Common myeloid progenitor, CD34-positive (primary cell): ENCODE data around the gene SMAP2.

ENCODE experiments used
- CTCF ChIA-PET: fragments of 350-600 bp; sonication (Branson Sonifier 250); formaldehyde crosslinking; loops from one replicate; lab custom pipeline; 2021; ENCODE audit warnings: antibody characterized with exemption; lab: Charles Lee
- POLR2A ChIA-PET: fragments of 350-600 bp; sonication (Branson Sonifier 250); formaldehyde crosslinking; loops from one replicate; lab custom pipeline; 2021; ENCODE audit warnings: antibody characterized with exemption; lab: Charles Lee
- DNase-seq, 3 donors: peaks; one replicate each; pipeline versions ENCODE4 v3.0.0 to v3.0.0-alpha.2; 2013
- H3K27ac ChIP-seq, 2 experiments: 1 replicate in 1 of 2; 2 replicates in 1 of 2; pipeline ENCODE4 v1.7.0; 2013; ENCODE audit warnings: inconsistent platforms in 2 of 2, low read length in 2 of 2, mild to moderate bottlenecking in 2 of 2, low read depth in 1 of 2, moderate library complexity in 1 of 2; ENCODE audit not compliant: severe bottlenecking in 2 of 2, insufficient read depth in 1 of 2, poor library complexity in 1 of 2
- H3K27me3 ChIP-seq, 5 experiments: replicated peaks in 2 of 5; 1 replicate in 3 of 5; 2 replicates in 2 of 5; pipeline versions ENCODE4 v1.6.1 to v1.7.0; 2013; ENCODE audit warnings: low read length in 4 of 5, mild to moderate bottlenecking in 2 of 5, moderate library complexity in 2 of 5, inconsistent platforms in 1 of 5; ENCODE audit not compliant: insufficient read depth in 5 of 5, control insufficient read depth in 4 of 5
- H3K36me3 ChIP-seq, 4 experiments: 1 replicate in 2 of 4; 2 replicates in 2 of 4; pipeline versions ENCODE4 v1.6.1 to v1.7.0; 2013; ENCODE audit warnings: low read length in 3 of 4, control low read depth in 1 of 4, mild to moderate bottlenecking in 1 of 4; ENCODE audit not compliant: control insufficient read depth in 4 of 4, insufficient read depth in 4 of 4
- H3K4me1 ChIP-seq, 4 experiments: 1 replicate in 3 of 4; 2 replicates in 1 of 4; pipeline versions ENCODE4 v1.6.1 to v1.7.1; 2013; ENCODE audit warnings: low read length in 3 of 4, mild to moderate bottlenecking in 3 of 4, control low read depth in 1 of 4, inconsistent platforms in 1 of 4, moderate library complexity in 1 of 4; ENCODE audit not compliant: control insufficient read depth in 4 of 4, insufficient read depth in 4 of 4; ENCODE audit errors: control extremely low read depth in 1 of 4
- H3K4me3 ChIP-seq, 7 experiments: 1 replicate in 4 of 7; 2 replicates in 3 of 7; pipeline versions ENCODE4 v1.5.1 to v1.7.0; 2013; ENCODE audit warnings: mild to moderate bottlenecking in 7 of 7, low read length in 6 of 7, moderate library complexity in 6 of 7, inconsistent platforms in 2 of 7, low read depth in 2 of 7, control low read depth in 1 of 7; ENCODE audit not compliant: insufficient read depth in 4 of 7, control insufficient read depth in 1 of 7; ENCODE audit errors: extremely low read depth in 1 of 7
- H3K9me3 ChIP-seq, 5 experiments: 1 replicate in 4 of 5; 2 replicates in 1 of 5; pipeline versions ENCODE4 v1.6.1 to v1.7.1; 2013; ENCODE audit warnings: low read length in 4 of 5, mild to moderate bottlenecking in 2 of 5, inconsistent platforms in 1 of 5, low read depth in 1 of 5, moderate library complexity in 1 of 5; ENCODE audit not compliant: control insufficient read depth in 4 of 5, insufficient read depth in 2 of 5; ENCODE audit errors: control extremely low read depth in 1 of 5
- WGBS: methylation state at CpG from one replicate; pipeline ENCODE4 v1.1.5; 2013; ENCODE audit not compliant: insufficient coverage; 5-methylcytosine and 5-hydroxymethylcytosine counted together

SMAP2 gene

GRCh38 chr1:40357625-40358024, 15.9 kb upstream of the SMAP2 start:
- ChIA-PET CTCF (interaction anchor here (0.6 to 1.2 kb wide), 3 partner anchors 19 to 226 kb away, joined by 3 to 5 read pairs (median 3); no protein-coding TSS in a partner anchor), POLR2A (no interaction called here)
- no peaks in the 10 kb centered on the region for H3K36me3 ChIP-seq
- no peaks in the 10 kb centered on the region for H3K27me3 ChIP-seq
- no peak for DNase-seq
- H3K27ac ChIP-seq: no peak overlapping the region
- peaks cover 2 to 12% (median 5%) of the 10 kb centered on the region in 5 experiments for H3K9me3 ChIP-seq
- H3K4me3 ChIP-seq: no peak overlapping the region
- H3K4me1 ChIP-seq: no peaks in the 10 kb centered on the region

DNA sequence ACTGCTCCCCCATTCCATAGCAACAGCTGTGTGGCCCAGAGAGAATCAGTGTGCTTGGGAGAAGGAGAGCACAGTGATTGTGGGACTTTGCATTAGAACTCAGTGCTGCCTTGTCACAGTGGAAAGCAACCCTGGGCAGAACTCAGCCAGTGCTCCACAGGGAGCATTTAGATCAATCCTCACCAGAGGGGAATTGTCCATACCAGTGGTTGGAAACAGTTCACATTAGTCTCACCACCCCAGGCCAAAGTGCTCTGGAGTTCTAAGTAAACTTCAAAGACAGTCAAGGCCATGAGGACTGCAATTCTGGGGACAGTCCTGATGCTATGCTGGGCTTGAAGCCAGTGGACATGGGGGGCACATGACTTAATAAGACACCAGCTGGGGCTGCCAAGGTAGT, 12.9 kb upstream of the SMAP2 start:
- DNase-seq: no peak
- Histone ChIP-seq H3K27me3 (no peaks in the 10 kb centered on the region), H3K4me1 (peaks cover 0 to 6% (median 0%) of the 10 kb centered on the region in 4 experiments), H3K9me3 (peaks cover 2 to 12% (median 5%) of the 10 kb centered on the region in 5 experiments), H3K36me3 (no peaks in the 10 kb centered on the region), H3K27ac (no peak overlapping the region), H3K4me3 (no peak overlapping the region)
- ChIA-PET POLR2A (no interaction called here), CTCF (interaction anchor here (1.0 kb wide), 1 partner anchor 25 kb away, joined by 3 read pairs; no protein-coding TSS in a partner anchor)

DNA sequence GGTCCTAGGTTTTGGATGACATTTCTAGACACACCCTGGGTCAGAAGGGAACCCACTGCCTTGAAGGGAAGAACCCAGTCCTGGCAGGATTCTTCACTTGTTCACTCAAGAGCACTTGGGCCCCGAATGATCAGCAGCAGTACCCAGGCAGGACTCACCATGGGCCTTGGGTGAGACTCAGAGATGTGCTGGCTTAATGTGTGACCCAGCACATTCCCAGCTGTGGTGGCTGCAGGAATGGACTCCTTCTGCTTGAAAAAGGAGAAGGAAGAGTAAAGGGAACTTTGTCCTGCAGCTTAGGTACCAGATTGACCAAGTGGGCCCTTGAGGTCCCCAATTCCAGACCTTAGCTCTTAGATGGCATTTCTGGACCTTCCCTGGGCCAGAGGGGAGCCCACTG, 12.3 kb upstream of the SMAP2 start:
- 100% methylated on average over 1 of the region's 1 CpG for WGBS
- ChIA-PET POLR2A (no interaction called here), CTCF (interaction anchor here (1.0 to 3.2 kb wide), 2 partner anchors 23 to 24 kb away, joined by 3 to 8 read pairs; no protein-coding TSS in a partner anchor)
- Histone ChIP-seq H3K27ac (no peak overlapping the region), H3K36me3 (no peaks in the 10 kb centered on the region), H3K9me3 (peaks cover 2 to 12% (median 5%) of the 10 kb centered on the region in 5 experiments), H3K4me1 (peaks cover 0 to 6% (median 0%) of the 10 kb centered on the region in 4 experiments), H3K4me3 (no peak overlapping the region), H3K27me3 (no peaks in the 10 kb centered on the region)
- no peak for DNase-seq

- H3K27me3 ChIP-seq: no peaks in the 10 kb centered on the region
- DNase-seq: no peak
- CTCF ChIA-PET: interaction anchor here (3.2 kb wide), 1 partner anchor 24 kb away, joined by 8 read pairs; no protein-coding TSS in a partner anchor
- H3K4me3 ChIP-seq: no peak overlapping the region
- WGBS: 100% methylated on average over 2 of the region's 4 CpGs
- H3K36me3 ChIP-seq: no peaks in the 10 kb centered on the region
- H3K27ac ChIP-seq: no peak overlapping the region
- H3K9me3 ChIP-seq: peaks cover 2 to 12% (median 5%) of the 10 kb centered on the region in 5 experiments
- peaks cover 0 to 6% (median 0%) of the 10 kb centered on the region in 4 experiments for H3K4me1 ChIP-seq
- POLR2A ChIA-PET: no interaction called here
Observed at GRCh38 chr1:40361637-40362036, 11.9 kb upstream of the SMAP2 start.

DNA sequence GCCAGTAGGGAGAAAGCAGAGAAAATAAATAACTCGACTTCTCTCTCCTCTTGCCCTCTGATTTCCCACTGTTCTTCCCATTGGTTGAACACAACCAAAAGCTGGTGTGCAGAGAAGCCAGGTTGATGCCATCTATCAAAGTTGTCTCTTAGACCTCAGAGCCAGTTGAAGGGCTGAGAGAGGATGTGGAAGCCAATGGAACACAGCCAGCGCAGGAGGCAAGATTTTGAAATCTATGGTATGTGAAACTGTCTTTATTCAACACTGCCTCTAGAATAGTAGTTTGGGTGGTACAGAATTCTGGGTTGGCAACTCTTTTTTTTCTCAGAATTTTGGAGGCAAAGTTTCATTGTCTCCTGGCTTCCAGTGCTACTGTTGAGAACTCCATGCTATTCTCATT, 11.3 kb upstream of the SMAP2 start:
- CTCF ChIA-PET: interaction anchor here (2.0 to 3.2 kb wide), 2 partner anchors 11 to 24 kb away, joined by 5 to 8 read pairs; partner anchors contain the start of gene SMAP2
- no peak for DNase-seq
- Histone ChIP-seq H3K9me3 (peaks cover 2 to 12% (median 5%) of the 10 kb centered on the region in 5 experiments), H3K27ac (no peak overlapping the region), H3K27me3 (no peaks in the 10 kb centered on the region), H3K36me3 (no peaks in the 10 kb centered on the region), H3K4me3 (no peak overlapping the region), H3K4me1 (peaks cover 0 to 6% (median 0%) of the 10 kb centered on the region in 4 experiments)
- 100% methylated on average over 1 of the region's 2 CpGs for WGBS
- POLR2A ChIA-PET: no interaction called here

DNA sequence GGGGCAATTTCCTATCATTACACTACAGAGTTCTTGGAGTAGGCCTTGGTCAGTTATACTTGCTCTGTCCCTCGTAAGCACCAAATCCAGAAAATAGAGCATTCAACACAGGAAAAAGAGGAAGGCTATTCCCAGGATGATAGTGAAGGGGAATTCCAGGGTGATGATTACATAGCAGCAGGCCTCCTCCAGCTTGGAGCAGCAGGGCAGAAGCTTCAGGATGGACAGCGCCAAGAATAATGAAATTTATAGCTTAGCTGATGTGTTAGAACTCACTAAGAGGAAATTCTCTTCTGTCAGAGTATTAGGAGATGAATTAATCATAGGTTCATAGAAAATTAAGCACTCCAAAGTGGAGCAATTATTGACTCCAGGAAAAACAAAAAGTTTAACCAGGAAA, 10.8 kb upstream of the SMAP2 start:
- ChIA-PET CTCF (interaction anchor here (1.4 to 3.2 kb wide), 3 partner anchors 11 to 29 kb away, joined by 5 to 8 read pairs (median 6); partner anchors contain the start of gene SMAP2), POLR2A (no interaction called here)
- Histone ChIP-seq H3K27me3 (no peaks in the 10 kb centered on the region), H3K4me3 (no peak overlapping the region), H3K36me3 (no peaks in the 10 kb centered on the region), H3K4me1 (peaks cover 0 to 6% (median 0%) of the 10 kb centered on the region in 4 experiments), H3K27ac (no peak overlapping the region), H3K9me3 (peaks cover 2 to 9% (median 4%) of the 10 kb centered on the region in 5 experiments)
- DNase-seq: no peak
- no CpG with 5 or more reads among the region's 2 CpGs for WGBS

DNA sequence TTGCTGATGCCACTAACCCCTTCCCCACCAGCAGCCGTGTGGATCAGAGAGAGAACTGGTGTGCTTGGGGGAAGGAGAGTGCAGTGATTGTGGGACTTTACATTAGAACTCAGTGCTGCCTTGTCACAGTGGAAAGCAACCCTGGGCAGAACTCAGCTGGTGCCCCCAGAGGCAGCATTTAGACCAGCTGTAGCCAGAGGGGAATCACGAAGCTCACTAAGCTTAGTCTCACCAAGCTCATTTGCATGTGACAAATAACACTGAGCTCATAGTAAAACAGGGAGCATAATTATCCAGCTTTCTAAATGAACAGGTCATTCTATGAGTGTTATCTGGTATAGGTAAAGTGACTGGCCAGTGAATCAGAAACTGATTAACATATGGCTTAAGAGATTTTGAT, 9.8 kb upstream of the SMAP2 start:
- Histone ChIP-seq H3K27ac (no peak overlapping the region), H3K4me1 (peaks cover 0 to 6% (median 0%) of the 10 kb centered on the region in 4 experiments), H3K27me3 (no peaks in the 10 kb centered on the region), H3K36me3 (no peaks in the 10 kb centered on the region), H3K4me3 (no peak overlapping the region), H3K9me3 (peaks cover 0 to 4% (median under 1%) of the 10 kb centered on the region in 5 experiments)
- CTCF ChIA-PET: interaction anchor here (0.8 to 3.2 kb wide), 11 partner anchors 10 to 211 kb away, joined by 3 to 8 read pairs (median 4); partner anchors contain the start of genes COL9A2 and SMAP2
- POLR2A ChIA-PET: no interaction called here
- WGBS: 33% methylated on average over 1 of the region's 2 CpGs
- DNase-seq: peak in 2 of 3 donors; percentile 52 to 62
